Right cardiac atrium (tissue), 5 donors: ENCODE measurements around the gene TEX52. TPM values are rescaled to one million over a fixed set of nuclear protein-coding genes. Genes with fewer than 3 reads are reported as not detected.
"Not testable (repeated sequence)": the region's sequence is repeated elsewhere in the genome, so short reads cannot be mapped to it uniquely, and the experiment has no call there.

ENCODE experiments used
- ATAC-seq, 2 donors: fragments of 200-7000 bp; cut with Tn5 transposase; one replicate each; pipeline versions ENCODE4 v1.8.0 to v1.9.1; 2020; ENCODE audit warnings: moderate library complexity in 2 of 2, mild to moderate bottlenecking in 1 of 2
- DNase-seq, 3 donors: peaks; one replicate each; pipeline ENCODE4 v3.0.0-alpha.2; 2020
- H3K27ac ChIP-seq: one replicate; pipeline ENCODE4 v1.5.1; 2013; ENCODE audit warnings: mild to moderate bottlenecking, low read length, control low read depth, moderate library complexity
- H3K27me3 ChIP-seq: one replicate; pipeline ENCODE4 v1.6.1; 2013; ENCODE audit not compliant: control insufficient read depth, insufficient read depth
- H3K4me1 ChIP-seq: one replicate; pipeline ENCODE4 v1.6.1; 2013; ENCODE audit warnings: low read length; ENCODE audit not compliant: control insufficient read depth, insufficient read depth
- H3K4me3 ChIP-seq: one replicate; pipeline ENCODE4 v1.5.1; 2013; ENCODE audit warnings: low read length, control low read depth
- H3K9me3 ChIP-seq: one replicate; pipeline ENCODE4 v1.6.1; 2013; ENCODE audit warnings: low read length; ENCODE audit not compliant: control insufficient read depth
- WGBS: extraction: QIAGEN DNeasy Blood & Tissue Kit; methylation state at CpG from one replicate; pipeline ENCODE4 v1.1.7; 2013; 5-methylcytosine and 5-hydroxymethylcytosine counted together
- intact Hi-C, 4 donors: fragments of 100-400 bp; cut with DNase I; formaldehyde crosslinking; loops; one replicate each; pipeline versions ENCODE4 v1.11.0 to v1.14.0; 2022 to 2023
- polyA plus RNA-seq: library from polyadenylated mRNA; stranded (reverse); fragments of 200-250 nt; gene quantifications from one replicate; pipeline ENCODE4 v1.2.3, GENCODE V29; 2013
- total RNA-seq, 4 donors: library from RNA; stranded (reverse); fragmentation: NEBNext Ultra II Directional; extraction: Animal tissue kit (Norgen Biotek cat#: 25700); gene quantifications; one replicate each; pipeline ENCODE4 v1.2.1, GENCODE V29; 2021
- donor health status: healthy with polysubstance abuse.
- donor health status: DM: no; HTN: yes; CAD: no.
- donor health status: DM: no; HTN: no; CAD: no.
- donor health status: DM: no; HTN: yes; CAD: no; lungs with severe emphysema.
- donor health status: DM: yes; HTN: yes; CAD: no.

Gene TEX52
- total and polyA plus RNA-seq, 5 donors = not detected

- H3K27me3 ChIP-seq = no peaks in the 10 kb centered on the region
- H3K4me3 ChIP-seq = no peak overlapping the region
- WGBS = 98% methylated on average over 9 of the region's 9 CpGs
- intact Hi-C loops = no loop called here
- H3K27ac ChIP-seq = no peak overlapping the region
- no peaks in the 10 kb centered on the region for H3K4me1 ChIP-seq
- ATAC-seq (no peak), DNase-seq (no peak)
- no peaks in the 10 kb centered on the region for H3K9me3 ChIP-seq
Measured at GRCh38 chr12:2864198-2864597, 7.4 kb upstream of the TEX52 start.

GRCh38 chr12:2863402-2863801 lies 6.6 kb upstream of the TEX52 start:
- intact Hi-C loops, ATAC-seq, H3K27me3 ChIP-seq, H3K4me3 ChIP-seq, DNase-seq, H3K9me3 ChIP-seq, H3K4me1 ChIP-seq, H3K27ac ChIP-seq: not testable (repeated sequence)
- 94% methylated on average over 7 of the region's 7 CpGs for WGBS

DNA sequence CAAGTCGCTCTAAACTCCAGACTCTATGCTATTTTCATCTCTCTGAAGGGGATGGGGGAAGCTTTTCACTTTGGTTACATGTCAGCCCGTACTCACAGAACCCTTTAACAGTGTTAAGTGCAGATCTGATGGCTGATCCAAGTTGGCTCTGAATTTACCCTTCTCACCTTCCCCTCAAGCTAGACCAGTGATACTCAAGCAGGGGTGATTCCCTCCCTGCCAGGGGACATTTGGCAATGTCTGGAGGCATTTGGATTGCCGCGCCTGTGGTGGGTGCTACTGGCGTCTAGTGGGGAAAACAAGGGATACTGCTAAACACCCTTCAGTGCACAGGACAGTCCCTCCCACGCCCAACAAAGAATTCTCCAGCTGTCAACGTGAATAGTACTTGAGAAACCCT lies 6.0 kb upstream of the TEX52 start:
- Histone ChIP-seq H3K27ac (no peak overlapping the region), H3K9me3 (no peaks in the 10 kb centered on the region), H3K4me1 (no peaks in the 10 kb centered on the region), H3K4me3 (no peak overlapping the region), H3K27me3 (no peaks in the 10 kb centered on the region)
- intact Hi-C loops = no loop called here
- 73% methylated on average over 7 of the region's 7 CpGs for WGBS
- DNase-seq = peak in 1 of 3 donors; percentile 60
- peak; percentile 73 to 84 for ATAC-seq

DNA sequence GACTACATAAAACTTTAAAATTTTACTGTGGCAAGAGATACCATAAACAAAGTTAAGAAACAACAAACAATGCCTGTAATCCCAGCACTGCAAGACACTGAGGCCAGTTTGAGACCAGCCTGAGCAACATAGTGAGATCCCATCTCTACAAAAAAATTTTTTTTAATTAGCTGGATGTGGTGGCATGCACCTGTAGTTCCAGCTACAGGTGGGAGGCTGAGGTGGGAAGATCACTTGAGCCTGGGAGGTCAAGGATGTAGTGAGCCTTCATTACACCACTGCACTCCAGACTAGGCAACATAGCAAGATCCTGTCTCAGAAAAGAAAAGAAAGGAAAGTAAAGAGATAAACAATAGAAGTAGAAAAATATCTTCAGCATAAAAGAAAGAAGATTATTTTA lies 3.3 kb upstream of the TEX52 start:
- H3K4me1 ChIP-seq = no peaks in the 10 kb centered on the region
- H3K27ac ChIP-seq = no peak overlapping the region
- no peaks in the 10 kb centered on the region for H3K27me3 ChIP-seq
- DNase-seq (no peak), ATAC-seq (no peak)
- H3K4me3 ChIP-seq = no peak overlapping the region
- intact Hi-C loops = no loop called here
- no peaks in the 10 kb centered on the region for H3K9me3 ChIP-seq

DNA sequence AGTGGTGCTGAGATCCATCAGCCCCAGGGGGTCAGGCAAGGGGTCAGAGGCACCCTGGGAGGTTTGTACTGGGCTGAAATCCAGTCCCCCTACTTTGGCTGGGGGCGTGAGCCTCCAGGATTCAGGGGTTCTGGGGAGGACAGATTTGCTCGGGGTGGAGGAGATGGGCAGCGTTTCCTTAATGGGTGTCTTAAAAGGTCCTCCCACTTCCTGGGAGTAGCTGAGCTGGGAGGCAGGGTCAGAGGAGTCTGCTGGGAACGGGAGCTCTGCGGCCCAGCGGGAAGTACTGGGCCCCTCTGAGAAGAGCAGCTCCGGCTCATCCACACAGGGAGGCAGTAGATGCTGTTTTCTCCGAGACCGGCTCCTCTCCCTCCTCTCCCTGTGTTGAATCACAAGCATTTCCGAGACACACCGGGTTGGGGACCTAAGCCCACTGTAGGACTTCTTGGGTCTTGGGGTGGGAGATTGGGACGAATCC lies 2.1 kb upstream of the TEX52 start:
- intact Hi-C loops = loop anchor here in 3 of 4 donors (10.0 kb wide), 1 partner anchor 176 kb away; no protein-coding TSS in a partner anchor
- WGBS = 82% methylated on average over 12 of the region's 12 CpGs

GRCh38 chr12:2858334-2858733 lies 1.5 kb upstream of the TEX52 start:
- intact Hi-C loops = loop anchor here in 3 of 4 donors (10.0 kb wide), 1 partner anchor 176 kb away; no protein-coding TSS in a partner anchor
- no peaks in the 10 kb centered on the region for H3K4me1 ChIP-seq
- no peak overlapping the region for H3K4me3 ChIP-seq
- H3K27ac ChIP-seq = peak overlapping the region; percentile 3
- no peaks in the 10 kb centered on the region for H3K9me3 ChIP-seq
- no peaks in the 10 kb centered on the region for H3K27me3 ChIP-seq
- peak; percentile 23 to 65 for ATAC-seq
- 73% methylated on average over 2 of the region's 2 CpGs for WGBS
- peak in 1 of 3 donors; percentile 51 for DNase-seq

More for the DNA sequence above, 2.1 kb upstream of the TEX52 start:
- Histone ChIP-seq H3K27ac (no peak overlapping the region), H3K4me1 (no peaks in the 10 kb centered on the region), H3K4me3 (no peak overlapping the region), H3K9me3 (no peaks in the 10 kb centered on the region), H3K27me3 (no peaks in the 10 kb centered on the region)
- DNase-seq (peak in 1 of 3 donors; percentile 52), ATAC-seq (peak in 1 of 2 donors; percentile 9)

- intact Hi-C loops = loop anchor here in 3 of 4 donors (10.0 kb wide), 1 partner anchor 177 kb away; no protein-coding TSS in a partner anchor
- WGBS = 95% methylated on average over 7 of the region's 7 CpGs
- no peak for ATAC-seq
Measured at GRCh38 chr12:2857576-2857975, 737 bp upstream of the TEX52 start.

DNA sequence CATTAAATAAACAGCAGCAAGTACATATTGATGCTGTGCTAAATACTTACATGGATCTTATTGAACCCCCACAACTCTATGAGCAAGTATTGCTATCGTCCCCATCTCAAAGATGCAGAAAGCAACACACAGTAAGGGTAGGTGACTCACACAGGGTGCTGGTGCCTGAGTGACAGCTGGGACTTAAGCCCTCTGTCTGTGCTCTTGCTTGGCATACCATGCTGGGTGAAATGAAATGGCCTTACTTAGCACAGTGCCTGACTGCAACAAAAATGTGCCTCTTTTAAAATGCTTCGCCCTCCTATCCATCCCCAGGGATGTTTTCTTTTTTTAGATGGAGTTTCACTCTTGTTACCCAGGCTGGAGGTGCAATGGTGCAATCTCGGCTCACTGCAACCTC lies 788 bp downstream of the TEX52 start:
- intact Hi-C loops = loop anchor here in 3 of 4 donors (10.0 kb wide), 1 partner anchor 179 kb away; no protein-coding TSS in a partner anchor
- ATAC-seq (no peak), DNase-seq (no peak)
- H3K4me1 ChIP-seq = no peaks in the 10 kb centered on the region
- no peaks in the 10 kb centered on the region for H3K27me3 ChIP-seq
- no peak overlapping the region for H3K27ac ChIP-seq
- 87% methylated on average over 3 of the region's 3 CpGs for WGBS
- H3K9me3 ChIP-seq = no peaks in the 10 kb centered on the region
- H3K4me3 ChIP-seq = no peak overlapping the region

More at GRCh38 chr12:2857576-2857975, 737 bp upstream of the TEX52 start:
- no peak overlapping the region for H3K4me3 ChIP-seq
- no peaks in the 10 kb centered on the region for H3K27me3 ChIP-seq
- H3K9me3 ChIP-seq = no peaks in the 10 kb centered on the region
- DNase-seq = no peak
- no peaks in the 10 kb centered on the region for H3K4me1 ChIP-seq
- H3K27ac ChIP-seq = no peak overlapping the region

DNA sequence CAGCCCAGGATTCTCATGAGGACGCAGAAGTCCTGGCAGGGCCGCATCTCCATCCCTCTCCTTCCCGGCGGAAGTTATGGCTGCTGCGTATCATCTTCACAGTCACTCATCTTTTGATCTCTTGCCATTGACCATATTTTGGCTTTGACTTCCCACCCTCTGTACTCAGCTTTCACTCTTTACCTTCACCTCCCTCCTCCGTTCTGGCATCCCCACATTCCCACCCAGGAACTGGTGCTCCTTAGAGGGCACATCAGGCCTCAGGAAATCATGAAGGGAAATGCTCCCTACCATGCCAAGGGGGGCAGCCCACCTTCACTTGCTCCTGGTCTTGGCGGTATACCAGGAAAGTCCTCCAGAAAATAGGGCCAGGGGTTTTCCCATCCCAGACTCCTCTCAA lies 1.3 kb downstream of the TEX52 start:
- WGBS = 91% methylated on average over 7 of the region's 7 CpGs
- no peak for ATAC-seq
- Histone ChIP-seq H3K4me1 (no peaks in the 10 kb centered on the region), H3K9me3 (no peaks in the 10 kb centered on the region), H3K27me3 (no peaks in the 10 kb centered on the region), H3K27ac (no peak overlapping the region), H3K4me3 (no peak overlapping the region)
- intact Hi-C loops = loop anchor here in 3 of 4 donors (10.0 kb wide), 1 partner anchor 179 kb away; no protein-coding TSS in a partner anchor
- DNase-seq = no peak

- DNase-seq (no peak), ATAC-seq (peak in 1 of 2 donors; percentile 10)
- intact Hi-C loops = loop anchor here in 3 of 4 donors (10.0 kb wide), 1 partner anchor 180 kb away; no protein-coding TSS in a partner anchor
- H3K27ac ChIP-seq = no peak overlapping the region
- H3K4me3 ChIP-seq = no peak overlapping the region
- H3K27me3 ChIP-seq = no peaks in the 10 kb centered on the region
- H3K9me3 ChIP-seq = no peaks in the 10 kb centered on the region
- H3K4me1 ChIP-seq = no peaks in the 10 kb centered on the region
- WGBS = 91% methylated on average over 25 of the region's 25 CpGs
Measured at GRCh38 chr12:2854669-2855453, 2.0 kb downstream of the TEX52 start.

- Histone ChIP-seq H3K9me3 (no peaks in the 10 kb centered on the region), H3K27me3 (no peaks in the 10 kb centered on the region), H3K4me3 (no peak overlapping the region), H3K27ac (no peak overlapping the region), H3K4me1 (no peaks in the 10 kb centered on the region)
- ATAC-seq (peak; percentile 74 to 87), DNase-seq (peak; percentile 88 to 96 (median 94))
- intact Hi-C loops = loop anchor here in 3 of 4 donors (10.0 kb wide), 1 partner anchor 181 kb away; no protein-coding TSS in a partner anchor
- 11% methylated on average over 11 of the region's 11 CpGs for WGBS
Measured at GRCh38 chr12:2853626-2854025, 3.2 kb downstream of the TEX52 start.
